RPMI7951 (cell line): ENCODE measurements around the gene TMEM88. TPM values are rescaled to one million over a fixed set of nuclear protein-coding genes. Genes with fewer than 3 reads are reported as not detected.
A peak's percentile ranks its signal among the peaks of the same experiment; 100 is the strongest.
"Not testable (repeated sequence)": the region's sequence is repeated elsewhere in the genome, so short reads cannot be mapped to it uniquely, and the experiment has no call there.

Experiments
- DNase-seq: peaks from one replicate; pipeline ENCODE4 v3.0.0-alpha.2; 2012; ENCODE audit warnings: low read depth
- total RNA-seq: library from RNA; depleted of rRNA; stranded (reverse); fragments of >200 nt; shearing (Covaris generic); gene quantifications from 2 replicates; pipeline ENCODE4 v1.2.3, GENCODE V29; 2014; rRNA removed

TMEM88 gene, protein sequence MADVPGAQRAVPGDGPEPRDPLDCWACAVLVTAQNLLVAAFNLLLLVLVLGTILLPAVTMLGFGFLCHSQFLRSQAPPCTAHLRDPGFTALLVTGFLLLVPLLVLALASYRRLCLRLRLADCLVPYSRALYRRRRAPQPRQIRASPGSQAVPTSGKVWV
- total RNA-seq = not detected in 2 replicates

DNA sequence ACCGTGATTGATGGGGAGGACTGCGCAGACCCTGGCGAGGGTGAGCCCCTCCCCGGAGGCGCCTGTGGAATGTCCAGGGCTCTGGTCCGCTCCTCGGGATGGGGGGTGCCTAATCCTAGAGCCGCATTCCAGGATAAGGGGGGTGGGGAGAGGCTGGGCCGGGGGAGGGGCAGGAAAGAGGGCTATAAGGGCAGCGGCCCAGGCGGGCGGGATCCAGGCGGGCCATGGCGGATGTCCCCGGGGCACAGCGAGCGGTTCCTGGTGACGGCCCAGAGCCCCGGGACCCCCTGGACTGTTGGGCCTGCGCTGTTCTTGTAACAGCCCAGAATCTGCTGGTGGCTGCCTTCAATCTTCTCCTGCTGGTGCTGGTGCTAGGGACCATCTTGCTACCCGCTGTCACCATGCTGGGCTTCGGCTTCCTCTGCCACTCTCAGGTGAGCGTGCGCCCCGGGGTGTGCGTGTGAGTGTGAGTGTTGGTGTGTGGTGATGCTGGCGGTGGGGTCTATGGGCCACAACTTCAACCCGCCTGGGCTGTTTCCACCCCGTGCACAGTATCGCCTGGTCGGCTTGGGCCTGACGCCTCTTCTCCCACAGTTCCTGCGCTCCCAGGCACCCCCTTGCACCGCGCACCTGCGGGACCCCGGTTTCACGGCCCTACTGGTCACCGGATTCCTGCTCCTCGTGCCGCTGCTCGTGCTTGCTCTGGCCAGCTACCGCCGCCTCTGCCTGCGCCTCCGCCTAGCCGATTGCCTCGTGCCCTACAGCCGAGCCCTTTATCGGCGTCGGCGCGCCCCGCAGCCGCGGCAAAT, at the start of gene TMEM88:
TMEM88 (plus strand) TSS at position 216 of the 809 bp plus-strand sequence; CDS start at position 225, 9 bp downstream.
- DNase-seq = no peak

DNA sequence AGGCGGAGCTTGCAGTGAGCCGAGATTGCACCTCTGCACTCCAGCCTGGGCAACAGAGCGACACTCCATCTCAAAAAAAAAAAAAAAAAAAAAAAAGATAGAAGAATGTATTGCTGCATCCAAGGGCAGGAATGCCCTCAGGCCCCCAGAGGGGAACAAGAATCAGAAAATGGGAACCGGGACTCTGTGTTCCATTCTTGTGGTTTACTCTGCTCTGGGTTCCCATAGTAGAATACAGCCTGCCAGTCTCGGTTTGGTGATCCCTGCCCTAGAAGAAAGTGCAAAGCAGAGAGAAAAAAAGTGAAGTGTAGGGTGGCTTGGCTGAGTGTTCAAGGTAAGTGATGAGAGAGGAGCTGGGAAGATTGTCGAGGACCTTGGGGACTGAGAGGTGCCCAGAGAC, 48.3 kb upstream of the TMEM88 start:
- no peak for DNase-seq

DNA sequence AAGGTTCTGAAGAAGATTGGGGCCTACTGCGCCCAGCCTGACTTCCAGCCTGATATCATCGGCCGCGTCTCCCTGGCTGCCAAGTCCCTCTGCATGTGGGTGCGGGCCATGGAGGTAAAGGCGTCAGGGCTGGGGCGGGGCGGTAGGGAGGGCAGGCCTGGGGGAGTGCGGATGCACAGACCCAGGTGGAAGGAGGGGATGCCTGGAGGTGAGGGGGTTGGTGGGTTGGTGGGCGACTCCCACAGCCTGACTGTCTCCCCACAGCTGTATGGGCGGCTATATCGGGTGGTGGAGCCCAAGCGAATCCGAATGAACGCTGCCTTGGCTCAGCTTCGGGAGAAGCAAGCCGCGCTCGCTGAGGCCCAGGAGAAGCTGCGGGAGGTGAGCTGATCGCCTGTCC, 47.7 kb upstream of the TMEM88 start:
- DNase-seq = no peak

DNA sequence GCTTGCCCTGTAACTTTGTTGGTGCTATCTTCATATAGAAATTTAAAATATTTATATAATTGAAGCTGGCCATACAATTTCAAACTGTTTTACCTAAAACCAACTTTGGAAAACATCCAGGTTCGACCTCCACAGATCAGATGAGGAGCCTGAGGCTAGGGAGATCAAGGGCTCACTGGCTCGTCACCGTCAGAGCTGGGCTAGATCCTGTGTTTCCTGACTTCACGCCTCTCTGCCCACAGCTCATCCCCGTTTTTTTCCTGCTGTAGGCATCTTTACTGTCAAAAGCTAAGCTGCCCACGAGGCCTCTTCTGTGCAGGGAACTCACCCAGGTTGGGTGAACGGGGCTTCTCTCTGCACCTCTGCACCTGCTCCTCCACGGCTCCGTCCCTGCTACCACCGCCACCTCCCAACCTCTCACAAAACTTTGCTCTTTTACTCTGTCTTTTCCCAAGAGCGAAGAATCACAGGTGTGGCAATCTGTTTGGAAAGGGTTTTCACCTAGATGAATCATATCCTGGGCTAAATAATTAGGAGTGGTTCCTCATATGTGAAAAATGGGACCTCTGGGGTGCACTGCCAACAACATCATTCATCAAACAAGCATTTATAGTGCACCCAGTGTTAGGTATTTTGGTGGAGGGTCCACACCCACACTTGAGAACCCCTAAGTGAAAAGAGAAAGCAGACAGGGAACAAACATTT, 45.6 kb upstream of the TMEM88 start:
- DNase-seq = no peak

DNA sequence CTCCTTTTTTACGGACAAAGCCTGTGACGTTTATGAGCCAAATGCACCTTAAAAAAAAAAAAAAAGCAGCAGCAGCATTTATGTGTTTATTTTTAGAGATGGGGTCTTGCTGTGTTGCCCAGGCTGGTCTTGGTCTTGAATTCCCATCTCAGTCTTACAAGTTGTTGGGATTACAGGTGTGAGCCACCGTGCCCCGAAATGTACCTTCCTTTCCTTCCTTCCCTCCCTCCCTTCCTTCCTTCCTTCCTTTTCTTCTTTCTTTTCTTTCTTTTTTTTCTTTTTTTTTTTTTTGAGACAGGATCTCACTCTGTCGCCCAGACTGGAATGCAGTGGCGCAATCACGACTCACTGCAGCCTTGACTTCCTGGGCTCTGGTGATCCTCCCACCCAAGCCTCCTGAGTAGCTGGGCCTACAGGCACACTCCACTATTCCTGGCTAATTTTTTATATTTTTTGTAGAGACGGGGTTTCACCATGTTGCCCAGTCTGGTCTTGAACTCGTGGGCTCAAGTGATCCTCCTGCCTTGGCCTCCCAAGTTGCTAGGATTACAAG, 45.0 kb upstream of the TMEM88 start:
- DNase-seq = not testable (repeated sequence)

DNA sequence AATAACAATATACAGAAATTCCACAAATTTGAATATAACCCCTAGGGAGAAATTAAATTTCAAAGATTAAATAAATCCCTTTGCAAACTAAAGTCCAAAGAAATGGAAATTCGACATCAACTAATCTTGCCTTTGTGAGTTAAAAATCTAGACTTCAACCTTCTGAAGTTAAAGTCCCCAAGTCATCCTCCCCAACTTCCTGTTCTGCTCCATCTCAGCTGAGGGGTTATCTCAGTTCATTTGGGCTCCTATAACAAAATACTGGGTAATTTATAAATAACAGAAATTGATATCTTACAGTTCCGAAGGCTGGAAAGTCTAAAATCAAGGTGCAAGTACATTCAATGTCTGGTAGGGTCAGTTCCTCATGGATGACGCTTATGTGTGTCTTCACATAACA, 43.6 kb upstream of the TMEM88 start:
- DNase-seq = no peak

DNA sequence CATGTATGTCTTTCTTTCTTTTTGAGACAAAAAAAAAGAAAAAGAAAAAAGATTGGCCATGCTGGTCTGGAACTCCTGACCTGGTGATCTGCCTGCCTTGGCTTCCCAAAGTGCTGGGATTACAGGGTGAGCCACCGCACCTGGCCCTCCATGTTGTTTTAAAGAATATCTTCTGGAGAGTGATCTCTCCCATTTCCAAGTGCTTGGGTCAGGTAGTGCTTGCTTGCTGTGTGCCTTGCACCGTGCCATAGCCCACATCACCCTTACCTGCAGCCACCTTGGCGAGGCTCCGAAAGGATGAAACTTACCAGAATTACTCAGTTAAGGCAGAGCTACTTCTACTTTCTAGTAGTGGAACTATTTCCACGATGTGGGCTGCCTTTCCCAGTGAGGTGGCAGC, 39.9 kb upstream of the TMEM88 start:
- no peak for DNase-seq

DNA sequence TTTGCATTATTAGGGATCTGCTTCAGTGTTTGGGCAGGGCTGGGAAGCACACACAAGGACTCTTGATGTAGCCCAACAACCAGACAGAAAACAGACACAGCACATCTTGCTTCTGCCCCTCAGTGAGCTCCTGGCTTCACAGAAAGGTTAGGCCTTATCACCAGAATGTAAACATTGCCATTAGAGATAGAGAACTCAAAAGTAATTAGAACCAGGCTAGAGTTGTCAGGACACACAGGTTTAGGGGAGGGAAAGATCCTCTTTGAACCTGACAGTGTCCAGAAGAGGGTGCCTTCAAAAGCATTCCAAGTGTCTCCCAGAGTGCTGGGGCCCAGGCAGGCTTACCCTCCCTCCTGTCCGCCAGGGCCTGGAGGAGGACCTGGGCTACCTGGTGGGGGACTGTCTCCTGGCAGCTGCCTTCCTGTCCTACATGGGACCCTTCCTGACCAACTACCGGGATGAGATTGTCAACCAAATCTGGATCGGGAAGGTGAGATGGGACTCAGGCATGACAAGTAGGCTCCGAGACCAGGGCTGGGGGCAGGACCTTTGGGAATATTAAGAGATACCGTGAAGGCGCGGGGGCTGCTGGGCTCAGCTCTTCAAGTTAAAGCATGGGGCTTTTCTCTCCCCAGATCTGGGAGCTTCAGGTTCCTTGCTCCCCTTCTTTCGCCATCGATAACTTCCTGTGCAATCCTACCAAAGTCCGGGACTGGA, 37.8 kb upstream of the TMEM88 start:
- no peak for DNase-seq

DNA sequence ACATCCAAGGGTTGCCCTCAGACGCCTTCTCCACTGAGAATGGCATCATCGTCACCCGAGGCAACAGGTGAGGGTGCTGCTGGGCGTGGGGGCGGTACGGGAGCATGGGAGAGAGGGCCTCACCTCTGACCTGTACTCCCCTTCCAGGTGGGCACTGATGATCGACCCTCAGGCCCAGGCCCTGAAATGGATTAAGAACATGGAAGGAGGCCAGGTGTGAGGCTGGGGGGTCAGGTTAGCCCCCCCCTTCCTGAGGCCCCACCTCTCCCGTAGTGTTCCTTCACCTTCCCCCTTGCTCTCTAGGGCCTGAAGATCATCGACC, 37.3 kb upstream of the TMEM88 start:
- no peak for DNase-seq

DNA sequence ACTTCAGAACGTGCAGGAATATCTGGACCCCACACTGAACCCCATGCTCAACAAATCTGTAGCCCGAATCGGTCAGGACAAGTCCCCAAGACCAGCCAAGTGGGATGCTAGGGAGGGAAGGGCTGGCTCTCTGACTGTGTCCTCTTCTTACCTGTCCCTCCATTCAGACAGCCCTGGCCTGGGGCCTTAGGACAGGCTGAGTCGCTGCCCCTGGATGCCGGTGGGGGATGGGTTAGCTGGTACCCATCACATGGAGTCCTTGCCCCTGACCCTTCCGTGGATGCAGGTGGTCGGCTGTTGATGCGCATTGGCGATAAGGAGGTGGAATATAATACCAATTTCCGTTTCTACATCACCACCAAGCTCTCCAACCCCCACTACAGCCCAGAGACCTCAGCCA, 36.8 kb upstream of the TMEM88 start:
- no peak for DNase-seq

DNA sequence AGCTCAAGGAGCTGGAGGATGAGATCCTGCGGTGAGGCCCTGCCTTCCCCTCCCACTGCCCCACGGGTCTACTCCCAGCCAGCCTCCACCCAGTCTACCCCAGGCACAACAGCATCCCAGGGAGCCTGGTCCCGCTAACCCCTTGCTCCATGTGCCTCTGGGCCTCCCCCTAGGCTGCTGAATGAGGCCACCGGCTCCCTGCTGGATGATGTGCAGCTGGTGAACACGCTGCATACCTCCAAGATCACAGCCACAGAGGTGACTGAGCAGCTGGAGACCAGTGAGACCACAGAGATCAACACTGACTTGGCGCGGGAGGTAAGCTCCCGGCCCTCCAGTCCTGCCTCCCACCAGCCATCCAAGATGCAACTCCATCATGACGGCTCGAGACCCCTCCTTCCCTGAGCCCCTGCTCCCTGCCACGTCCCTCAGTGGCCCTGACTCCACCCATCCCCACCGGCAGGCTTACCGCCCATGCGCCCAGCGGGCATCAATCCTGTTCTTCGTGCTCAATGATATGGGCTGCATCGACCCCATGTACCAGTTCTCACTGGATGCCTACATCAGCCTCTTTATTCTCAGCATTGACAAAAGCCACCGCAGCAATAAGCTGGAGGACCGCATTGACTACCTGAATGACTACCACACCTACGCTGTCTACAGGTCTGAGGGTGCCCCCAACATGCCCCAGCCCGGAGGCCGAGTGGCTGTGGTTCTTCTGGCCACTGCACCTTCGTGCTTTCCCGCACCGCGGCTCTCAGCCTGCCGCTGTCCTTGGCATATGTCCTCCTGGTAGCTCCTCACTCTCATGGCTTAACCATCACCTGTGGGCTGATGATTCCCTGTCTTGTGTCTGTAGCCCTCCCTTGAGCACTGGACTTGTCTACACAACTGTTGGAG, 35.9 kb upstream of the TMEM88 start:
- no peak for DNase-seq

DNA sequence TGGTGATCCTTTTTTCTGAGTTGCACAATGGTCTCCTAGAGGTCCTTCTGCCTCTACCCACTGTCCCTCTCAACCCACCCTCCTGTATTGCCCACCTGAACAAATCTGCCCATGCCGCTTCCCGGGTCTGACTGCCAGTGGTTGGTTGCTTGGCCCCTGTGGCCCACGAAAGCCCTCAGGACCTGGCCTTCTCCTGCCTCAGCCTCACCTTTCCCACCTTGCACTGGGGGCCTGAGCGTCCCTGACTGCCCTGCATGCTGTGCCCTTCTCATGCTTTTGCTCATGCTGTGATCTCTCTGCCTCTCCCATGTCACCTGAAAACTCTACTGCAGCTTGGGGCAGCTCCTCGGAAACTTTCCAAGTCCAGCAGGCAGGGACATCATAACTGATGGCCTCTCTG, 34.6 kb upstream of the TMEM88 start:
- DNase-seq = no peak

DNA sequence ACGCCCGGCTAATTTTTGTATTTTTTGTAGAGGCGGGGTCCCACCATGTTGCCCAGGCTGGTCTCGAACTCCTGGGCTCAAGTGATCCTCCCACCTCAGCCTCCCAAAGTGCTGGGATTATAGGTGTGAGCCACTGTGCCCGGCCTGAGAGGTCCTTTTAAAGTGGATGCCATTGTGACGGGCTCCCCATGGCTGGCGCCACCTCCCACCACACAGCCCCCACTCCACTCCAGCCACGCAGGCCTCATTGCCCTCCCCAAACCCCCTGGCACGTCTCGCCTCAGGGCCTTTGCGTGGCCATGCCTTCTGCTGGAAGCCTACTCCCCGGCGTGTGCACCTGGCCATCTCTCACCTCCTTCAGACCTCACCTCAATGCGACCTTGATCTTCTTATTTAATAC, 32.7 kb upstream of the TMEM88 start:
- DNase-seq = no peak

DNA sequence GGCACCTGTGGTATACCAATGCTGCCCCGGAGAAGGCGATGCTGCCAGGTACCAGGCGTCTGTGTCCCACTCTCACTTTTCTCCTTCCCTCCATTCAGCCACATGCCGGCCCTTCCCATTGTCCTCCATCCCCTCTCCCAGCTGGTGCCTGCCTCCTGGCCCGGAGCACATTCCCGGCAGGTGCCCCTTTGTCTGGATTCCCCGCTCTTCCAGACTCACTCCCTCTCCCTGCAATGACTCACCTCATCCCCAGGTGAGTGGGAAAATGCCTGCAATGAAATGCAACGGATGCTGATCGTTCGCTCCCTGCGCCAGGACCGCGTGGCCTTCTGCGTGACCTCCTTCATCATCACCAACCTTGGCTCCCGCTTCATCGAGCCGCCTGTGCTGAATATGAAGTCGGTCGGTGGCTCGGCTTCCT, 31.3 kb upstream of the TMEM88 start:
- DNase-seq = no peak

DNA sequence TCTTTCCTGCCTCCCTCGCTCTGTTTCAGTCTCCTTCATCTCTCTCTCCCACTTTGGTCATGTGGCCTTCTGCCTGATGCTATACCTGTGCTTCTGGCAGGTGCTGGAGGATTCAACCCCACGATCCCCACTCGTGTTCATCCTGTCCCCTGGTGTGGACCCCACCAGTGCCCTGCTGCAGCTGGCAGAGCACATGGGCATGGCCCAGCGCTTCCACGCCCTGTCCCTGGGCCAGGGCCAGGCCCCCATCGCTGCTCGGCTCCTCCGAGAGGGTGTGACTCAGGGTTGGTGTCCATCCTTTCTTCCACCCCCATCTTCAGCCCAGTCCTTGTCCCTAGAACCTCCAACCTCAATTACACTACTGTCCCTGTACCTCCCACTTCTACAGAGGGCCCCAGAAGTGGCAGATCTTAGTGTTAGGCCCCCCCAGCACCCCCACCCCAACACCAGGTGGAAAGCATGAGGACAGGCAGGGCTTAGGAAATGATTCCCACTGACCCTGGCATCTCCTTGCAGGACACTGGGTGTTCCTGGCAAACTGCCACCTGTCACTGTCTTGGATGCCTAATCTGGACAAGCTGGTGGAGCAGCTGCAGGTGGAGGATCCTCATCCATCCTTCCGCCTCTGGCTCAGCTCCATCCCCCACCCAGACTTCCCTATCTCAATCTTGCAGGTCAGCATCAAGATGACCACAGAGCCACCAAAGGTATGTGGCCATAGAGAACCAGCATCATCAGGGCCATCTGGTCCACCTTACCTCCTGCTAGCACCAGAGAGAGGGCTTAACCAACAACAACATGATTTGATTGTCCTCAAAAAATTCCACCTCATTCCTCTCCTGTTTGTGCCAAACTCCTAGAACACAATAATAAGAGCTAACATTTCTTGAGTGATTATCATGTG, 30.6 kb upstream of the TMEM88 start:
- DNase-seq = no peak

DNA sequence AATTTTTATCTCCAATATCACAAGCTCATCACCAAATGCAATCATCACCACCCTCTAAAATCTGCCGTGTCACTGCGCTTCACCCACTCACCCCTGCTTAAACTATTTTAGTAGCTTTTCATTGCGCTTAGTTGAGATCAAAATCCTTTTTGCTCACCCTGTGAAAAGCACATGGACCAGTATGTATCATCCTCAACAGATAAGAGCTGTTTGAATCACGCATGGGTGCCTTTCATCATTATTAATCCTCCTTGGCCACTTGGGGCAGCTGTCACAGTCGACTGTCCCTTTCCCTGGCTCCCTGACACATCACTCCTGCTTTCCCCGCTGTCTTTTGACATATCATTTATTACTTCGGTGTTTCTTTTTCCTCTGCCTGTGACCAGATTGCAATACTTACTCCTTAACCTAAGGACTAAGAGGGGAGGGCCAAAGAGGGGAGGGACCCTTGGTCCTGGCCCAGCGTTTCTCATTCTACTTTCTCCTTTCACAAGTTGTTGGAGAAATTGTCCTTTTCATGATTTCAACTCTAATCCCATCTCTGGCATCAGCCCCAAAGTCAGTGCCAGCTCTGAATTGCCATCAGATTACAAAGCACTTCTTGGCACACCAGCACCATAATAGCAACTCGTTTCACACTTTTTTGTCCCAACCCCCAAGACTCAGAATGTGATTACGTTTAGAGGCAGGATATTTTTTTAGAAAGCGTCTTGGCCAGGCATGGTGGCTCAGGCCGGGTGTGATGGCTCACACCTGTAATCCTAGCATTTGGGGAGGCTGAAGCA, 29.5 kb upstream of the TMEM88 start:
- peak; percentile 28 for DNase-seq

DNA sequence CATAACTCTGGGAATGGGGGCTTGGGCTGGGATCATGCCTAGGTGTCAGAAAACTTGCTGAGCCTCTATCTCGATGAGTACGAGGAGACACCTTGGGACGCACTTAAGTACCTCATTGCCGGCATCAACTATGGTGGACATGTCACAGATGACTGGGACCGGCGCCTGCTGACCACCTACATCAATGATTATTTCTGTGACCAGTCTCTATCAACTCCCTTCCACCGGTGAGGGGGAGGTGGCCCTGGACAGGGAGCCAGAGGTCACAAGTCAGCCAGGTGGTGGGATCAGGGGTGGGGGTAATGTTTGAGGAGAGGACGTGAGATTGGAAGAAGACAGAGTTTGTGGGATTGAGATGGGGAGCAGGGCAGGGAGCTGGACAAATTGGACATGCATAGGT, 24.2 kb upstream of the TMEM88 start:
- DNase-seq = no peak

DNA sequence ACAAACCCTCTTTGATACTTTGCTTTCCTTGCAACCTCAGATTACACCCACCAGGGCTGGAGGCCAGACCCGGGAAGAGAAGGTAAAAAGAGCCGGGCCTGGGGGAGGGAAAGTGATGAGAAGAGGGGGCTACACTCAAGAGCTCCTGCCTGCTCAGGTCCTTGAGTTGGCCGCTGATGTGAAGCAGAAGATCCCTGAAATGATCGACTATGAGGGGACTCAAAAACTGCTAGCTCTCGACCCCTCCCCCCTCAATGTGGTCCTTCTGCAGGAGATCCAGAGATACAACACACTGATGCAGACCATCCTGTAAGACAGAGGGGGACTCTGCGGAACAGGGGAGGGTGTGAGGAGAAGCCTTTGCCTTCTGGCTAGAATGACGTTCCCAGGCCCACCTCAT, 23.6 kb upstream of the TMEM88 start:
- DNase-seq = no peak

DNA sequence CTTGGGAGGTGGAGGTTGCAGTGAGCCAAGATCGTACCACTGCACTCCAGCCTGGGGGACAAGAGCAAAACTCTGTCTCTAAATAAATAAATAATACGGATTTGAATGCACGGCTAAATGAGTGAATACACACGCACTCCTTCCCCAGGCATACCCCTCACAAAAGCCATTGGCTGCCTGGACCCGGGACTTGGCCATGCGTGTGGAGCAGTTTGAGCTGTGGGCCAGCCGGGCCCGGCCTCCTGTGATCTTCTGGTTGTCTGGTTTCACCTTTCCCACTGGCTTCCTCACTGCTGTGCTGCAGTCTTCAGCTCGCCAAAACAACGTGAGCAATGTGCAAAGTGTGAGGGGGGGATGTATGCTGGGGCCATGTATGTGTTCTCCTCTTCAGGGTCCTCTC, 22.4 kb upstream of the TMEM88 start:
- DNase-seq = no peak
